H1 (cell line): ENCODE results near the gene HSD17B2. TPM values are rescaled to one million over a fixed set of nuclear protein-coding genes. Genes with fewer than 3 reads are reported as not detected.

Source experiments
- CTCF ChIA-PET: fragments of 300-600 bp; sonication (Branson Sonifier 250); formaldehyde crosslinking; loops from one replicate; lab custom pipeline; 2021; ENCODE audit not compliant: partially characterized antibody; lab: Charles Lee
- POLR2A ChIA-PET: fragments of 300-600 bp; sonication (Branson Sonifier 250); formaldehyde crosslinking; loops from one replicate; lab custom pipeline; 2021; ENCODE audit warnings: inconsistent platforms; ENCODE audit not compliant: partially characterized antibody; lab: Charles Lee
- DNase-seq, 2 experiments: peaks; one replicate each; pipeline versions ENCODE4 v3.0.0 to v3.0.0-alpha.2; 2010 to 2022; ENCODE audit warnings: low spot score in 2 of 2, low read depth in 1 of 2, mixed read lengths in 1 of 2
- FAIRE-seq: peaks from 2 replicates; lab custom pipeline; 2011; peaks lifted over from hg19 to GRCh38; lab: Jason Lieb, UNC
- H2AFZ ChIP-seq: 2 replicates; pipeline ENCODE4 v1.8.1; 2012; ENCODE audit warnings: low read length, inconsistent platforms
- H2AK5ac ChIP-seq: 2 replicates; pipeline ENCODE4 v1.6.1; 2013; ENCODE audit warnings: low read depth, low read length
- H2BK120ac ChIP-seq: replicated peaks from 2 replicates; pipeline ENCODE3; 2013; ENCODE audit warnings: low read depth, low read length, inconsistent platforms
- H2BK12ac ChIP-seq: 2 replicates; pipeline ENCODE4 v1.6.1; 2013; ENCODE audit warnings: low read depth, low read length
- H2BK15ac ChIP-seq: 2 replicates; pipeline ENCODE4 v1.6.1; 2013; ENCODE audit warnings: low read length
- H2BK20ac ChIP-seq: 2 replicates; pipeline ENCODE4 v1.6.1; 2013; ENCODE audit warnings: low read length
- H2BK5ac ChIP-seq: 2 replicates; pipeline ENCODE4 v1.6.1; 2013; ENCODE audit warnings: low read depth, low read length
- H3K14ac ChIP-seq: 2 replicates; pipeline ENCODE4 v1.6.1; 2013; ENCODE audit warnings: inconsistent platforms; ENCODE audit not compliant: insufficient read length
- H3K18ac ChIP-seq: 2 replicates; pipeline ENCODE4 v1.6.1; 2013; ENCODE audit warnings: low read length; ENCODE audit errors: extremely low read depth
- H3K23ac ChIP-seq: 2 replicates; pipeline ENCODE4 v1.6.1; 2013; ENCODE audit warnings: inconsistent platforms; ENCODE audit not compliant: insufficient read length
- H3K23me2 ChIP-seq: 2 replicates; pipeline ENCODE4 v1.6.1; 2013; ENCODE audit warnings: low read depth, low read length
- H3K27ac ChIP-seq: 2 replicates; pipeline ENCODE4 v1.6.1; 2011; ENCODE audit warnings: low read depth, low read length, inconsistent platforms
- H3K27me3 ChIP-seq, 4 experiments: replicated peaks in 1 of 4; 1 replicate in 1 of 4; 2 replicates in 3 of 4; pipeline versions ENCODE4 v1.6.1 to v1.8.1; 2011 to 2013; ENCODE audit warnings: low read length in 3 of 4, mild to moderate bottlenecking in 3 of 4, inconsistent platforms in 2 of 4, mixed read lengths in 2 of 4, moderate library complexity in 1 of 4; ENCODE audit not compliant: control insufficient read depth in 3 of 4, insufficient read depth in 3 of 4; ENCODE audit errors: extremely low read depth in 1 of 4
- H3K36me3 ChIP-seq, 4 experiments: 2 replicates each; pipeline versions ENCODE4 v1.6.1 to v1.8.1; 2011 to 2013; ENCODE audit warnings: mild to moderate bottlenecking in 4 of 4, low read length in 3 of 4, moderate library complexity in 2 of 4, control low read depth in 1 of 4, inconsistent platforms in 1 of 4; ENCODE audit not compliant: insufficient read depth in 4 of 4, control insufficient read depth in 2 of 4
- H3K4ac ChIP-seq: replicated peaks from 2 replicates; pipeline ENCODE3; 2013; ENCODE audit warnings: low read length, low read depth, mixed read lengths, inconsistent platforms; ENCODE audit not compliant: insufficient read length
- H3K4me1 ChIP-seq, 4 experiments: replicated peaks in 1 of 4; 1 replicate in 1 of 4; 2 replicates in 3 of 4; pipeline versions ENCODE4 v1.6.1 to v1.8.1; 2011 to 2013; ENCODE audit warnings: low read length in 3 of 4, inconsistent platforms in 2 of 4, mixed read lengths in 1 of 4; ENCODE audit not compliant: insufficient read depth in 4 of 4, control insufficient read depth in 3 of 4
- H3K4me2 ChIP-seq, 2 experiments: 2 replicates each; pipeline versions ENCODE4 v1.6.1 to v1.8.1; 2011 to 2013; ENCODE audit warnings: low read depth in 2 of 2, low read length in 2 of 2, control low read depth in 1 of 2, inconsistent platforms in 1 of 2, mild to moderate bottlenecking in 1 of 2; ENCODE audit not compliant: insufficient read depth in 1 of 2
- H3K4me3 ChIP-seq, 4 experiments: fragments of 200-600, 300-600 bp in 1 of 4; sonication (generic), shearing (Covaris generic), sonication (Bioruptor Twin) in 1 of 4; 2 replicates each; pipeline versions ENCODE4 v1.5.1 to v1.8.1; 2011 to 2016; ENCODE audit warnings: low read length in 4 of 4, low read depth in 3 of 4, control low read depth in 2 of 4, inconsistent platforms in 2 of 4, mild to moderate bottlenecking in 2 of 4, mixed read lengths in 1 of 4, moderate library complexity in 1 of 4; ENCODE audit not compliant: insufficient read depth in 2 of 4; ENCODE audit errors: extremely low read depth in 1 of 4
- H3K56ac ChIP-seq: replicated peaks from 2 replicates; pipeline ENCODE3; 2013; ENCODE audit warnings: low read depth, mild to moderate bottlenecking, mixed read lengths, low read length, inconsistent platforms; ENCODE audit not compliant: insufficient read length
- H3K79me1 ChIP-seq: 2 replicates; pipeline ENCODE4 v1.6.1; 2013; ENCODE audit warnings: low read depth, low read length, control low read depth
- H3K79me2 ChIP-seq, 2 experiments: 2 replicates each; pipeline versions ENCODE4 v1.6.1 to v1.8.1; 2012 to 2013; ENCODE audit warnings: low read length in 2 of 2, mild to moderate bottlenecking in 2 of 2, inconsistent platforms in 1 of 2; ENCODE audit not compliant: insufficient read depth in 2 of 2, control insufficient read depth in 1 of 2
- H3K9ac ChIP-seq, 4 experiments: replicated peaks in 1 of 4; 1 replicate in 1 of 4; 2 replicates in 3 of 4; pipeline versions ENCODE4 v1.6.1 to v1.8.1; 2011 to 2013; ENCODE audit warnings: low read depth in 3 of 4, low read length in 3 of 4, control low read depth in 2 of 4, mild to moderate bottlenecking in 2 of 4, moderate library complexity in 2 of 4, inconsistent platforms in 1 of 4; ENCODE audit errors: extremely low read depth in 1 of 4
- H3K9me3 ChIP-seq, 2 experiments: 2 replicates each; pipeline versions ENCODE4 v1.6.1 to v1.8.1; 2012 to 2013; ENCODE audit warnings: mild to moderate bottlenecking in 2 of 2, moderate library complexity in 2 of 2, control low read depth in 1 of 2, inconsistent platforms in 1 of 2, low read depth in 1 of 2, low read length in 1 of 2, mixed read lengths in 1 of 2; ENCODE audit not compliant: insufficient read depth in 2 of 2
- H4K20me1 ChIP-seq, 2 experiments: replicated peaks in 1 of 2; 2 replicates each; pipeline versions ENCODE3 to v1.8.1; 2011 to 2013; ENCODE audit warnings: inconsistent platforms in 2 of 2, low read length in 2 of 2, mild to moderate bottlenecking in 1 of 2; ENCODE audit not compliant: insufficient read depth in 2 of 2, control insufficient read depth in 1 of 2
- H4K5ac ChIP-seq: 2 replicates; pipeline ENCODE4 v1.6.1; 2013; ENCODE audit warnings: low read length, low read depth, mixed read lengths, inconsistent platforms; ENCODE audit not compliant: insufficient read length
- H4K8ac ChIP-seq: 2 replicates; pipeline ENCODE4 v1.8.0; 2013; ENCODE audit warnings: mild to moderate bottlenecking, moderate library complexity, low read length, inconsistent platforms; ENCODE audit not compliant: insufficient read depth; ENCODE audit errors: extremely low read depth
- H4K91ac ChIP-seq: replicated peaks from 2 replicates; pipeline ENCODE3; 2013; ENCODE audit warnings: low read length, mixed read lengths, inconsistent platforms; ENCODE audit not compliant: insufficient read length
- ATF3 ChIP-seq: IDR thresholded peaks from 2 replicates; pipeline ENCODE4 v1.6.1; 2011; ENCODE audit warnings: low read depth, mild to moderate bottlenecking, low read length; ENCODE audit not compliant: insufficient read depth
- CHD1 ChIP-seq: IDR thresholded peaks from 2 replicates; pipeline ENCODE4 v1.6.1; 2012; ENCODE audit warnings: low read depth, low read length, improper control_type of control experiment
- CREB1 ChIP-seq: IDR thresholded peaks from 2 replicates; pipeline ENCODE4 v1.6.1; 2012; ENCODE audit warnings: inconsistent platforms
- NANOG ChIP-seq: IDR thresholded peaks from 2 replicates; pipeline ENCODE4 v1.6.1; 2011; ENCODE audit warnings: low read length, low read depth, mild to moderate bottlenecking, inconsistent platforms; ENCODE audit not compliant: insufficient read depth, poor library complexity, severe bottlenecking
- POU5F1 ChIP-seq: IDR thresholded peaks from 2 replicates; pipeline ENCODE4 v1.6.1; 2011; ENCODE audit warnings: low read depth, mild to moderate bottlenecking, low read length, moderate library complexity
- RXRA ChIP-seq: IDR thresholded peaks from 2 replicates; pipeline ENCODE4 v1.6.1; 2011; ENCODE audit warnings: low read depth, mild to moderate bottlenecking, low read length, moderate library complexity; ENCODE audit not compliant: insufficient read depth
- USF2 ChIP-seq: IDR thresholded peaks from 2 replicates; pipeline ENCODE4 v1.6.1; 2011; ENCODE audit warnings: low read length, improper control_type of control experiment
- WGBS, 2 experiments: shearing (Covaris generic) in 1 of 2; methylation state at CpG; one replicate each; pipeline versions ENCODE4 v1.1.6 to v1.1.7; 2013 to 2015; ENCODE audit warnings: low lambda C conversion rate in 2 of 2, mixed read lengths in 2 of 2, inconsistent platforms in 1 of 2, low coverage in 1 of 2, missing lambda C conversion rate in 1 of 2; ENCODE audit not compliant: insufficient replicate concordance in 2 of 2, insufficient coverage in 1 of 2, insufficient read length in 1 of 2; ENCODE audit errors: extremely low coverage in 1 of 2, missing lambda C conversion rate in 1 of 2; 5-methylcytosine and 5-hydroxymethylcytosine counted together
- polyA plus RNA-seq, 7 experiments: library from polyadenylated mRNA; depleted of rRNA in 3 of 7; stranded (reverse) in 5 of 7; unstranded in 2 of 7; fragments of >200 nt in 5 of 7; fragments of 200-250 nt in 2 of 7; gene quantifications; 1 replicate in 5 of 7; 2 replicates in 1 of 7; 4 replicates in 1 of 7; pipeline versions ENCODE4 v1.2.1 to v1.2.3, GENCODE V29; 2011 to 2013; ENCODE audit warnings: missing spikeins in 2 of 7, mixed read lengths in 2 of 7
- total RNA-seq: library from RNA; stranded (reverse); fragmentation: NEBNext Ultra II Directional; extraction: Animal tissue kit (Norgen Biotek cat#: 25700); gene quantifications from 2 replicates; pipeline ENCODE4 v1.2.1, GENCODE V29; 2021

Gene HSD17B2
- total and polyA plus RNA-seq, 2 of the 8 experiments (the other 6 are each of a cell fraction or from before 2014, with no cell fraction given) = not detected

GRCh38 chr16:82108100-82108499 lies 73.0 kb downstream of the HSD17B2 start:
- Histone ChIP-seq H3K9ac (no peak overlapping the region), H4K20me1 (no peaks in the 10 kb centered on the region), H2AK5ac (no peak overlapping the region), H3K79me1 (no peaks in the 10 kb centered on the region), H3K27ac (no peak overlapping the region), H3K4me1 (no peaks in the 10 kb centered on the region), H4K8ac (no peak overlapping the region), H3K14ac (no peak overlapping the region), H2BK15ac (no peak overlapping the region), H3K36me3 (no peaks in the 10 kb centered on the region), H3K18ac (no peak overlapping the region), H3K23me2 (no peaks in the 10 kb centered on the region), H2BK20ac (no peak overlapping the region), H3K4ac (no peak overlapping the region), H3K23ac (no peak overlapping the region), H2BK120ac (no peak overlapping the region), H3K4me2 (no peak overlapping the region), H4K91ac (no peak overlapping the region), H3K56ac (no peak overlapping the region), H2BK12ac (no peak overlapping the region), H4K5ac (no peak overlapping the region), H3K27me3 (no peaks in the 10 kb centered on the region), H2AFZ (no peak overlapping the region), H3K9me3 (no peaks in the 10 kb centered on the region), H3K4me3 (no peak overlapping the region), H2BK5ac (no peak overlapping the region), H3K79me2 (no peaks in the 10 kb centered on the region)
- ChIA-PET POLR2A (no interaction called here), CTCF (interaction anchor here (1.2 kb wide), 1 partner anchor 13 kb away, joined by 4 read pairs; no protein-coding TSS in a partner anchor)
- 91% methylated on average over 2 of the region's 2 CpGs; no CpG with 5 or more reads in 1 of the 2 experiments for WGBS, 2 experiments
- DNase-seq (no peak), FAIRE-seq (no peak)
- no peak for TF ChIP-seq CHD1
- no peak for TF ChIP-seq POU5F1
- no peak for TF ChIP-seq NANOG
- TF ChIP-seq USF2 = no peak
- no peak for TF ChIP-seq CREB1
- no peak for TF ChIP-seq RXRA
- no peak for TF ChIP-seq ATF3
